Measurements from ENCODE around the gene LILRA5.

Gene LILRA5

DNA sequence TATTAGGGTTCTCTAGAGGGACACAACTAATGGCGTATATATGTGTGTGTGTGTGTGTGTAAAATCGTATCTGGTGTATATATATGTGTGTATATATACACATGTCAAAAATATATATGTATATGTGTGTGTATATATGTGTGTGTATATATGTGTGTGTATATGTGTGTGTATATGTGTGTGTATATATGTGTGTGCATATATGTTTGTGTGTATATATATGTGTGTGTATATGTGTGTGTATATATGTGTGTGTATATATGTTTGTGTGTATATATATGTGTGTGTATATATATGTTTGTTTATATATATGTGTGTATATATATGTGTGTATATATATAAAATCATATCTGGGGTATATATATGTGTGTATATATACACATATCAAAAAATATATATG, 50.5 kb downstream of the LILRA5 start:
- H3K9me3 Mint-ChIP-seq = no peaks in the 10 kb centered on the region
- no peak for DNase-seq
- H3K36me3 Mint-ChIP-seq = no peaks in the 10 kb centered on the region
- no peak overlapping the region for H3K27ac Mint-ChIP-seq
- peaks cover 38% of the 10 kb centered on the region for H3K27me3 Mint-ChIP-seq
- H3K4me1 Mint-ChIP-seq = no peaks in the 10 kb centered on the region
- H3K4me3 Mint-ChIP-seq = no peak overlapping the region
- CTCF ChIA-PET = interaction anchor here (0.6 kb wide), 1 partner anchor 50 kb away, joined by 4 read pairs; no protein-coding TSS in a partner anchor

DNA sequence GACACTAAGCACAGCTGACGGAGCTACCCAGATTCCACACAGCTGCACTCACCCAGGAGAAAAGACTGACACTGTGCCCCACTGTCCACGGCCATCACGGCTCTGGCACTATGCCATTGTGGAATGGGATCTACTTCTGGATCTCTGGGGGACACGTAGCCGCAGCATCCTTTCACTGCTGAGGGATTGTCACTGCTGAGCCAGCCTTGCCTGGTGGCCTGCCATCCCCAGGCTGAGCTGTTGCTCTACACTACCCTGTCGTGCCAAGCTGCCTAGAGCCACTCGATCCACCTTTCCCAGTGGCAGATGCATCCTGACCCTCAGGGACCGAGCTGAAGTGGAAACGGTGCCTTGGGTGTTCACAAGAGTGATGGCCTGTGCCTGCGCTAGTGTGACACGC, 50.9 kb downstream of the LILRA5 start:
- CTCF ChIA-PET = interaction anchor here (0.6 kb wide), 1 partner anchor 50 kb away, joined by 4 read pairs; no protein-coding TSS in a partner anchor
- no peak overlapping the region for H3K27ac Mint-ChIP-seq
- peaks cover 41% of the 10 kb centered on the region for H3K27me3 Mint-ChIP-seq
- no peak for DNase-seq
- no peak overlapping the region for H3K4me3 Mint-ChIP-seq
- H3K9me3 Mint-ChIP-seq = no peaks in the 10 kb centered on the region
- H3K4me1 Mint-ChIP-seq = no peaks in the 10 kb centered on the region
- H3K36me3 Mint-ChIP-seq = no peaks in the 10 kb centered on the region

GRCh38 chr19:54257116-54257480, 55.9 kb downstream of the LILRA5 start, which contains the start of gene LILRB5:
LILRB5 (minus strand) TSS chr19:54257273; CDS start chr19:54257193, 80 bp downstream.
- CTCF ChIA-PET = interaction anchor here (0.8 to 2.1 kb wide), 2 partner anchors 9 to 1383 kb away, joined by 3 to 8 read pairs; no protein-coding TSS in a partner anchor
- Mint-ChIP-seq H3K27ac (no peak within 1 kb of the TSS), H3K4me1 (no peaks in the 10 kb centered on the region), H3K36me3 (no peaks in the 10 kb centered on the region), H3K9me3 (no peaks in the 10 kb centered on the region), H3K4me3 (no peak within 1 kb of the TSS), H3K27me3 (peaks cover 49% of the 10 kb centered on the region)
- no peak for DNase-seq
